Astrocyte (in vitro differentiated cells and primary cell): ENCODE results near the gene BEST4. TPM values are rescaled to one million over a fixed set of nuclear protein-coding genes. Genes with fewer than 3 reads are reported as not detected.

Source experiments
- DNase-seq: peaks from one replicate; pipeline ENCODE4 v3.0.0-alpha.2; 2010; ENCODE audit warnings: low read depth
- FAIRE-seq: peaks from 2 replicates; lab custom pipeline; 2011; peaks lifted over from hg19 to GRCh38; lab: Jason Lieb, UNC
- H2AFZ ChIP-seq: 2 replicates; pipeline ENCODE4 v1.6.0; 2012; ENCODE audit warnings: low read depth, low read length, inconsistent platforms
- H3K27ac ChIP-seq: 2 replicates; pipeline ENCODE4 v1.5.1; 2011; ENCODE audit warnings: low read depth, low read length, inconsistent platforms
- H3K27me3 ChIP-seq: 2 replicates; pipeline ENCODE4 v1.6.0; 2011; ENCODE audit warnings: low read length, inconsistent platforms; ENCODE audit not compliant: insufficient read depth
- H3K36me3 ChIP-seq: 2 replicates; pipeline ENCODE4 v1.5.1; 2011; ENCODE audit warnings: low read length, inconsistent platforms; ENCODE audit not compliant: insufficient read depth
- H3K4me1 ChIP-seq: 2 replicates; pipeline ENCODE4 v1.5.1; 2011; ENCODE audit warnings: low read length, inconsistent platforms; ENCODE audit not compliant: insufficient read depth
- H3K4me2 ChIP-seq: 2 replicates; pipeline ENCODE4 v1.6.0; 2012; ENCODE audit warnings: low read length, inconsistent platforms
- H3K4me3 ChIP-seq: 2 replicates; pipeline ENCODE4 v1.5.1; 2011; ENCODE audit warnings: low read depth, mild to moderate bottlenecking, low read length, inconsistent platforms; ENCODE audit not compliant: insufficient read depth
- H3K79me2 ChIP-seq: 2 replicates; pipeline ENCODE4 v1.6.0; 2012; ENCODE audit warnings: mild to moderate bottlenecking, low read length, inconsistent platforms; ENCODE audit not compliant: insufficient read depth
- H3K9ac ChIP-seq: 2 replicates; pipeline ENCODE4 v1.6.0; 2012; ENCODE audit warnings: mild to moderate bottlenecking, low read length, inconsistent platforms
- H3K9me3 ChIP-seq: 2 replicates; pipeline ENCODE4 v1.5.1; 2012; ENCODE audit warnings: low read depth, mild to moderate bottlenecking, low read length, inconsistent platforms; ENCODE audit not compliant: insufficient read depth
- H4K20me1 ChIP-seq: 2 replicates; pipeline ENCODE4 v1.6.0; 2012; ENCODE audit warnings: low read length, inconsistent platforms; ENCODE audit not compliant: insufficient read depth
- H3K27ac Mint-ChIP-seq: one replicate; pipeline ENCODE4 v1.8.0; 2021; ENCODE audit warnings: mild to moderate bottlenecking, mixed read lengths; ENCODE audit not compliant: unreplicated experiment
- H3K27me3 Mint-ChIP-seq: one replicate; pipeline ENCODE4 v1.8.0; 2021; ENCODE audit warnings: low read depth, mixed read lengths; ENCODE audit not compliant: unreplicated experiment
- H3K36me3 Mint-ChIP-seq: one replicate; pipeline ENCODE4 v1.8.0; 2021; ENCODE audit warnings: low read depth, mixed read lengths; ENCODE audit not compliant: unreplicated experiment
- H3K4me1 Mint-ChIP-seq: one replicate; pipeline ENCODE4 v1.8.0; 2021; ENCODE audit warnings: low read depth, mixed read lengths; ENCODE audit not compliant: unreplicated experiment
- H3K4me3 Mint-ChIP-seq: one replicate; pipeline ENCODE4 v1.8.0; 2021; ENCODE audit warnings: mild to moderate bottlenecking, moderate library complexity, mixed read lengths; ENCODE audit not compliant: unreplicated experiment
- H3K9me3 Mint-ChIP-seq: one replicate; pipeline ENCODE4 v1.8.0; 2021; ENCODE audit warnings: mild to moderate bottlenecking, mixed read lengths; ENCODE audit not compliant: unreplicated experiment
- EZH2 ChIP-seq: IDR thresholded peaks from 2 replicates; pipeline ENCODE4 v1.6.1; 2012; ENCODE audit warnings: mild to moderate bottlenecking, low read length, inconsistent platforms; ENCODE audit not compliant: insufficient read depth
- total RNA-seq: library from RNA; stranded (reverse); gene quantifications from 2 replicates; pipeline ENCODE4 v1.2.1, GENCODE V29; 2021
- TF ChIP-seq, protein P1 (sequence below): IDR thresholded peaks from 2 replicates; pipeline ENCODE4 v1.5.1; 2011; ENCODE audit warnings: low read depth, mild to moderate bottlenecking, inconsistent platforms, low read length, moderate library complexity; ENCODE audit not compliant: insufficient read depth

Gene BEST4
- total RNA-seq, 1 donor from 2014 or later: not detected

- H3K9me3 ChIP-seq: no peaks in the 10 kb centered on the region
- H3K4me1 ChIP-seq: peaks cover 25% of the 10 kb centered on the region
- H3K36me3 ChIP-seq: no peaks in the 10 kb centered on the region
- Mint-ChIP-seq H3K4me3 (no peak overlapping the region), H3K9me3 (no peaks in the 10 kb centered on the region), H3K27me3 (peaks cover 16% of the 10 kb centered on the region), H3K27ac (no peak overlapping the region), H3K4me1 (no peaks in the 10 kb centered on the region), H3K36me3 (peaks cover 3% of the 10 kb centered on the region)
- no peak for FAIRE-seq
- no peaks in the 10 kb centered on the region for H4K20me1 ChIP-seq
- DNase-seq: no peak
- no peak overlapping the region for H3K4me3 ChIP-seq
- no peaks in the 10 kb centered on the region for H3K27me3 ChIP-seq
- TF ChIP-seq, protein P1, sequence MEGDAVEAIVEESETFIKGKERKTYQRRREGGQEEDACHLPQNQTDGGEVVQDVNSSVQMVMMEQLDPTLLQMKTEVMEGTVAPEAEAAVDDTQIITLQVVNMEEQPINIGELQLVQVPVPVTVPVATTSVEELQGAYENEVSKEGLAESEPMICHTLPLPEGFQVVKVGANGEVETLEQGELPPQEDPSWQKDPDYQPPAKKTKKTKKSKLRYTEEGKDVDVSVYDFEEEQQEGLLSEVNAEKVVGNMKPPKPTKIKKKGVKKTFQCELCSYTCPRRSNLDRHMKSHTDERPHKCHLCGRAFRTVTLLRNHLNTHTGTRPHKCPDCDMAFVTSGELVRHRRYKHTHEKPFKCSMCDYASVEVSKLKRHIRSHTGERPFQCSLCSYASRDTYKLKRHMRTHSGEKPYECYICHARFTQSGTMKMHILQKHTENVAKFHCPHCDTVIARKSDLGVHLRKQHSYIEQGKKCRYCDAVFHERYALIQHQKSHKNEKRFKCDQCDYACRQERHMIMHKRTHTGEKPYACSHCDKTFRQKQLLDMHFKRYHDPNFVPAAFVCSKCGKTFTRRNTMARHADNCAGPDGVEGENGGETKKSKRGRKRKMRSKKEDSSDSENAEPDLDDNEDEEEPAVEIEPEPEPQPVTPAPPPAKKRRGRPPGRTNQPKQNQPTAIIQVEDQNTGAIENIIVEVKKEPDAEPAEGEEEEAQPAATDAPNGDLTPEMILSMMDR: no peak
- no peak for TF ChIP-seq EZH2
- H2AFZ ChIP-seq: no peak overlapping the region
- H3K27ac ChIP-seq: no peak overlapping the region
- H3K79me2 ChIP-seq: no peaks in the 10 kb centered on the region
- H3K9ac ChIP-seq: no peak overlapping the region
- no peak overlapping the region for H3K4me2 ChIP-seq
These were observed 464 bp downstream of the BEST4 start for GRCh38 chr1:44787506-44787905.

GRCh38 chr1:44786841-44787426, 1.0 kb downstream of the BEST4 start:
- no peaks in the 10 kb centered on the region for H3K27me3 ChIP-seq
- no peak overlapping the region for H3K4me3 ChIP-seq
- TF ChIP-seq EZH2: no peak
- TF ChIP-seq, protein P1: no peak
- Mint-ChIP-seq H3K27ac (no peak overlapping the region), H3K27me3 (peaks cover 16% of the 10 kb centered on the region), H3K4me1 (no peaks in the 10 kb centered on the region), H3K9me3 (no peaks in the 10 kb centered on the region), H3K4me3 (no peak overlapping the region), H3K36me3 (peaks cover 3% of the 10 kb centered on the region)
- peak overlapping the region; percentile 90 for H3K4me2 ChIP-seq
- peak overlapping the region; percentile 87 for H2AFZ ChIP-seq
- peak overlapping the region; percentile 51 for H3K9ac ChIP-seq
- peaks cover 25% of the 10 kb centered on the region for H3K4me1 ChIP-seq
- H3K27ac ChIP-seq: no peak overlapping the region
- FAIRE-seq (no peak), DNase-seq (no peak)
- no peaks in the 10 kb centered on the region for H3K36me3 ChIP-seq
- H3K79me2 ChIP-seq: no peaks in the 10 kb centered on the region
- no peaks in the 10 kb centered on the region for H4K20me1 ChIP-seq
- H3K9me3 ChIP-seq: no peaks in the 10 kb centered on the region

GRCh38 chr1:44786138-44786840, 1.7 kb downstream of the BEST4 start:
- DNase-seq (peak; percentile 60), FAIRE-seq (no peak)
- peak overlapping the region; percentile 20 for H3K27ac Mint-ChIP-seq
- Histone ChIP-seq H3K36me3 (no peaks in the 10 kb centered on the region), H3K9me3 (no peaks in the 10 kb centered on the region), H4K20me1 (peaks cover under 1% of the 10 kb centered on the region), H3K27ac (no peak overlapping the region), H3K27me3 (no peaks in the 10 kb centered on the region), H3K9ac (peak overlapping the region; percentile 51), H3K4me2 (peak overlapping the region; percentile 90), H3K4me1 (peaks cover 25% of the 10 kb centered on the region), H2AFZ (peak overlapping the region; percentile 87), H3K79me2 (no peaks in the 10 kb centered on the region), H3K4me3 (peak overlapping the region; percentile 25)
- no peaks in the 10 kb centered on the region for H3K9me3 Mint-ChIP-seq
- peaks cover 12% of the 10 kb centered on the region for H3K27me3 Mint-ChIP-seq
- H3K36me3 Mint-ChIP-seq: peaks cover 6% of the 10 kb centered on the region
- peak overlapping the region; percentile 62 for H3K4me3 Mint-ChIP-seq
- H3K4me1 Mint-ChIP-seq: no peaks in the 10 kb centered on the region
- TF ChIP-seq EZH2: no peak
- TF ChIP-seq, protein P1: peak; percentile 86
